ENCODE results near the gene FBXL13.

The FBXL13 gene

DNA sequence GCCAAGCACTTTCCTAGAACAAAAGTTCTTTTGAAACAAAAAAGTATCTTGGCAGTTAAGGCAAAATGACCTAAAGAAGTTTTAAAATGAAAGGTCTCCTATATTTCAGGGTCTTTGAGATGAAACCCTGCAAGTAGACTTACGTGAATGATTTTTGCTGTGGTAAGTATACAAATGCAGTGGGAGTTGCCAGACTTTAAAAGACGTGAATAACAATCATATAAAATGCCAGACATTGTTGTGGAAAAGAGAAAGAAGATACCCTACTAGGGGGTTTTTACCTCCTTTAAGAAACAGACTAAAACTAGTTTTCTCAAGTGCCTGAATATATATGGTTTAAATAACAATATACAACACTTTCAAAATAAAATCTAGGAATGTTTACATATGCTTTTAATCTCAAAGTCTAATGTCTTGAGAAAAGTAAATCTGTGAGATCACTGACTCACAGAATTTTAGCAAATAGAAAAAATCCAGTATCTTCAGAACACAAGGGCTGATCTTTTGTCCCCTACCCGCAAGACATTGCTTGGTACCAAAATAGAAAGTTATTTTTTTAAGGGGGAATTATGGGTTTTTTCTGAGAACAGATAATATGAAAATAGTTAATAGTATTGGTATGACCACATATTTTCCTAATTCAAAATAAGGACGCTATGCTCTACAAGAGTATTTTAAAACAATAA is 132.3 kb downstream of the FBXL13 start:
- TF ChIP-seq, protein P1, sequence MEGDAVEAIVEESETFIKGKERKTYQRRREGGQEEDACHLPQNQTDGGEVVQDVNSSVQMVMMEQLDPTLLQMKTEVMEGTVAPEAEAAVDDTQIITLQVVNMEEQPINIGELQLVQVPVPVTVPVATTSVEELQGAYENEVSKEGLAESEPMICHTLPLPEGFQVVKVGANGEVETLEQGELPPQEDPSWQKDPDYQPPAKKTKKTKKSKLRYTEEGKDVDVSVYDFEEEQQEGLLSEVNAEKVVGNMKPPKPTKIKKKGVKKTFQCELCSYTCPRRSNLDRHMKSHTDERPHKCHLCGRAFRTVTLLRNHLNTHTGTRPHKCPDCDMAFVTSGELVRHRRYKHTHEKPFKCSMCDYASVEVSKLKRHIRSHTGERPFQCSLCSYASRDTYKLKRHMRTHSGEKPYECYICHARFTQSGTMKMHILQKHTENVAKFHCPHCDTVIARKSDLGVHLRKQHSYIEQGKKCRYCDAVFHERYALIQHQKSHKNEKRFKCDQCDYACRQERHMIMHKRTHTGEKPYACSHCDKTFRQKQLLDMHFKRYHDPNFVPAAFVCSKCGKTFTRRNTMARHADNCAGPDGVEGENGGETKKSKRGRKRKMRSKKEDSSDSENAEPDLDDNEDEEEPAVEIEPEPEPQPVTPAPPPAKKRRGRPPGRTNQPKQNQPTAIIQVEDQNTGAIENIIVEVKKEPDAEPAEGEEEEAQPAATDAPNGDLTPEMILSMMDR (IDR thresholded peaks at IDR 0.05; ENCODE audit: unreplicated experiment in 3 of 3): no peak
- H3K4me1 Mint-ChIP-seq: peaks cover 36% of the 10 kb centered on the region

DNA sequence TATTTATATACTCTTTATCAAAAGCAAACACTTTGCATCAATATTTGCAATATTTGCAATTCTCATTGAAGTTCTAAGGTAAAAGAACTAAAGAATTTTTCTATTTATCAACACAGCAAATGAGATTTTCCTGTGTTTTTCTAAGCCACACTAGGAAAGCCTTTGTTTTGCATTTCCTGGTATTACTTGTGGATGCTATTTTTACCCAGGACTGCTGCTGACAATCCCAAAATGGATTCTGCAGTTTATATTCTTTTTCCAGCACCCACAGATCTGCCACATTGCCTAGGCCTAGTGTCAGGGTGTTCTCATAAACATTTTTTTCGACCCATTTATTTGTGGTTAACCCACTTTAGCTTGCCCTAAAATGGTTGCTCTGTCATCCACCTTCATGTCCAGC is 135.9 kb downstream of the FBXL13 start:
- Mint-ChIP-seq H3K36me3 (ENCODE audit: low read depth) (peaks cover 49% of the 10 kb centered on the region), H3K27me3 (ENCODE audit: low read depth) (no peaks in the 10 kb centered on the region), H3K27ac (peak overlapping the region in 1 of 3 experiments; percentile 53), H3K4me1 (peaks cover 70% of the 10 kb centered on the region), H3K9me3 (no peaks in the 10 kb centered on the region), H3K4me3 (no peak overlapping the region)
- TF ChIP-seq, protein P1 (IDR thresholded peaks at IDR 0.05; ENCODE audit: unreplicated experiment in 3 of 3): no peak

More for the DNA sequence above, 132.3 kb downstream of the FBXL13 start:
- H3K9me3 Mint-ChIP-seq: no peaks in the 10 kb centered on the region
- no peak overlapping the region for H3K4me3 Mint-ChIP-seq
- peaks cover 35% of the 10 kb centered on the region for H3K36me3 Mint-ChIP-seq (ENCODE audit: low read depth)
- H3K27ac Mint-ChIP-seq: peak overlapping the region; percentile 6 to 84 (median 73)
- no peaks in the 10 kb centered on the region for H3K27me3 Mint-ChIP-seq (ENCODE audit: low read depth)

DNA sequence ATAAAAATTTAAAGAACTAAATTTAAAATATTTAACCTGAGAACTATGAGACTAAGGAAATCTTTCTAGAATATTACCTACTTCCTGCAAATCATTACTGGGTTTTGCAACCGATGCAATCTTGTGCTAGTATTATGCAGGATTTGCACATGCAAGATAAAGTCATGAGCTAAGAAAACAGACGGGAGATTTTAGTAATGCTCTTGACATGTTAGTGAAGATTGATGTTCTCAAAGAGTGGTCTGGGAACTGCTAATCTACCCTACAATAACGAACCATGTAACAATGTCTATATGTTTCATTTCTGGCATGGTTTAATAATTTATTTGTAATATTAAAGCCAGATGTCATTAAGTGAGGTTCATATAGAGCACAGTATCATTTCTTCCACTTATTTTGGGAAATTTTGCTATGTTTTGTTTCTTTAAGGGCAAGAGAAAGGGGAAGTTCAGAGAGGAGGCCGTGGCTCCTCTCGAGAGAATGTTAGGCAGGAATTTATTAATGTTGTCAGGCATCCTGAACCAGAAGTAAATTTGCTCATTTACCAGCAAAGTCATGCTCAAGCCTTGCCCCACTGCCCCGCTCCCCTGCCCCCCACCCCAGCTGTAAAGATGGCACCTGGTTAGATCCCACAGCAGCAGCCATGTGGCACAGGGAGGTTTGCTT is 139.0 kb downstream of the FBXL13 start:
- Mint-ChIP-seq H3K9me3 (no peaks in the 10 kb centered on the region), H3K27ac (peak overlapping the region in 2 of 3 experiments; percentile 67 to 89), H3K4me1 (peaks cover 67% of the 10 kb centered on the region), H3K36me3 (ENCODE audit: low read depth) (peaks cover 35% of the 10 kb centered on the region), H3K4me3 (peak overlapping the region in 1 of 3 experiments; percentile 0), H3K27me3 (ENCODE audit: low read depth) (no peaks in the 10 kb centered on the region)
- TF ChIP-seq, protein P1 (IDR thresholded peaks at IDR 0.05; ENCODE audit: unreplicated experiment in 3 of 3): no peak

DNA sequence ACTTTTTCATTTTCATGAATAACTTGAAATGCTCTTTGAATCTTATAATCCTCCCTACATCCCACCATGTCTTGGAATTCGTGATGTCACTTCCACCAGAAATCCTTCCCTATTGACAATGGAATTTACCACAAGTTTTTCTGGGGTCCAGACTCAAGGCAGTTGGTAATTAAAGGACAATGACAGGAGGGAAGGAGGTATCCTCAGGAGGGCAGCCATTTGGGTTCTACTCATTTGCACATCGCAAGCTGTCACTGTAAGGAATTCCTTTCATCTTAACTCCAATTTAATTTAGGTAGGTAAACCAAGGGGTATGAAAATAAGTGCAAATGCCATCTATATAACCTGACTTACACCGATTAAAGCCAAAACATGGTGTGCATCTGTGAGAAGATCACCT is 139.9 kb downstream of the FBXL13 start:
- no peaks in the 10 kb centered on the region for H3K9me3 Mint-ChIP-seq
- H3K36me3 Mint-ChIP-seq (ENCODE audit: low read depth): peaks cover 32% of the 10 kb centered on the region
- H3K4me3 Mint-ChIP-seq: peak overlapping the region in 1 of 3 experiments; percentile 37
- TF ChIP-seq, protein P1 (IDR thresholded peaks at IDR 0.05; ENCODE audit: unreplicated experiment in 3 of 3): no peak
- peak overlapping the region in 2 of 3 experiments; percentile 90 to 97 for H3K27ac Mint-ChIP-seq
- H3K27me3 Mint-ChIP-seq (ENCODE audit: low read depth): no peaks in the 10 kb centered on the region
- peaks cover 67% of the 10 kb centered on the region for H3K4me1 Mint-ChIP-seq

DNA sequence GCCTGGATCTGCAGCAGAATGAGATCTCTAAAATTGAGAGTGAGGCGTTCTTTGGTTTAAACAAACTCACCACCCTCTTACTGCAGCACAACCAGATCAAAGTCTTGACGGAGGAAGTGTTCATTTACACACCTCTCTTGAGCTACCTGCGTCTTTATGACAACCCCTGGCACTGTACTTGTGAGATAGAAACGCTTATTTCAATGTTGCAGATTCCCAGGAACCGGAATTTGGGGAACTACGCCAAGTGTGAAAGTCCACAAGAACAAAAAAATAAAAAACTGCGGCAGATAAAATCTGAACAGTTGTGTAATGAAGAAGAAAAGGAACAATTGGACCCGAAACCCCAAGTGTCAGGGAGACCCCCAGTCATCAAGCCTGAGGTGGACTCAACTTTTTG is 140.4 kb downstream of the FBXL13 start:
- Mint-ChIP-seq H3K9me3 (no peaks in the 10 kb centered on the region), H3K4me3 (peak overlapping the region in 2 of 3 experiments; percentile 53 to 79), H3K27ac (peak overlapping the region in 2 of 3 experiments; percentile 90 to 97), H3K36me3 (ENCODE audit: low read depth) (peaks cover 35% of the 10 kb centered on the region), H3K4me1 (peaks cover 67% of the 10 kb centered on the region), H3K27me3 (ENCODE audit: low read depth) (no peaks in the 10 kb centered on the region)
- TF ChIP-seq, protein P1 (IDR thresholded peaks at IDR 0.05; ENCODE audit: unreplicated experiment in 3 of 3): no peak
